Spleen (tissue), 11 donors: ENCODE data around the gene F8A1. TPM values are rescaled to one million over a fixed set of nuclear protein-coding genes. Genes with fewer than 3 reads are reported as not detected.
"Not testable (repeated sequence)": the region's sequence is repeated elsewhere in the genome, so short reads cannot be mapped to it uniquely, and the experiment has no call there.

ENCODE experiments used
- DNase-seq: peaks from one replicate; pipeline ENCODE4 v3.0.0-alpha.2; 2020
- H3K27ac ChIP-seq, 8 donors: fragments of 200-600 bp; sonication (generic) in 7 of 8; 1 replicate in 4 of 8; 2 replicates in 4 of 8; pipeline versions ENCODE4 v1.5.0 to v1.8.0; 2016 to 2021; ENCODE audit warnings: inconsistent platforms in 4 of 8, mild to moderate bottlenecking in 4 of 8, moderate library complexity in 1 of 8
- H3K27me3 ChIP-seq, 7 donors: fragments of 200-600 bp; sonication (generic) in 6 of 7; replicated peaks in 1 of 7; 1 replicate in 4 of 7; 2 replicates in 3 of 7; pipeline versions ENCODE4 v1.5.0 to v1.8.0; 2016 to 2021; ENCODE audit warnings: inconsistent platforms in 3 of 7, mild to moderate bottlenecking in 1 of 7
- H3K36me3 ChIP-seq, 6 donors: fragments of 200-600 bp; sonication (generic) in 5 of 6; 1 replicate in 4 of 6; 2 replicates in 2 of 6; pipeline versions ENCODE4 v1.5.0 to v1.8.0; 2016 to 2021; ENCODE audit warnings: inconsistent platforms in 2 of 6
- H3K4me1 ChIP-seq, 6 donors: fragments of 200-600 bp; sonication (generic) in 5 of 6; 1 replicate in 3 of 6; 2 replicates in 3 of 6; pipeline versions ENCODE4 v1.5.0 to v1.8.0; 2016 to 2021; ENCODE audit warnings: inconsistent platforms in 3 of 6
- H3K4me3 ChIP-seq, 8 donors: fragments of 200-600 bp; sonication (generic) in 7 of 8; 1 replicate in 4 of 8; 2 replicates in 4 of 8; pipeline versions ENCODE4 v1.5.0 to v1.8.0; 2016 to 2021; ENCODE audit warnings: inconsistent platforms in 4 of 8, mild to moderate bottlenecking in 4 of 8, moderate library complexity in 2 of 8
- H3K9me3 ChIP-seq, 8 donors: fragments of 200-600 bp; sonication (generic) in 7 of 8; 1 replicate in 4 of 8; 2 replicates in 4 of 8; pipeline versions ENCODE4 v1.5.0 to v1.8.0; 2016 to 2021; ENCODE audit warnings: inconsistent platforms in 4 of 8
- POLR2A ChIP-seq, 3 donors: fragments of 450-650 bp; IDR thresholded peaks; one replicate each; pipeline ENCODE4 v1.5.1; 2017; ENCODE audit warnings: antibody characterized with exemption in 3 of 3, mild to moderate bottlenecking in 1 of 3
- POLR2AphosphoS5 ChIP-seq, 3 donors: sonication (generic); formaldehyde crosslinking; IDR thresholded peaks; one replicate each; pipeline ENCODE4 v1.5.1; 2017; ENCODE audit warnings: antibody characterized with exemption in 3 of 3
- WGBS, 5 donors: extraction: QIAGEN DNeasy Blood & Tissue Kit in 3 of 5; methylation state at CpG; one replicate each; pipeline versions ENCODE4 v1.1.5 to v1.1.7; 2013 to 2018; 5-methylcytosine and 5-hydroxymethylcytosine counted together
- intact Hi-C: fragments of 100-400 bp; cut with DNase I; formaldehyde crosslinking; loops from one replicate; pipeline ENCODE4 v1.15.0; 2023; ENCODE audit warnings: low total_unique reads
- polyA plus RNA-seq, 3 donors: library from polyadenylated mRNA; stranded (reverse); fragments of 200-250 nt; gene quantifications; one replicate each; pipeline ENCODE4 v1.2.1, GENCODE V29; 2013
- total RNA-seq, 7 donors: library from RNA; depleted of rRNA in 3 of 7; stranded (reverse); fragments of >200 nt in 3 of 7; fragmentation: NEBNext Ultra II Directional in 4 of 7; extraction: Animal tissue kit (Norgen Biotek cat#: 25700) in 4 of 7; gene quantifications; one replicate each; pipeline versions ENCODE4 v1.1.0 to v1.2.1, GENCODE V29; 2016 to 2021
- TF ChIP-seq, protein P1 (sequence below), 11 experiments: fragments of 200-600 bp in 7 of 11; fragments of 450-650 bp in 4 of 11; sonication (generic) in 4 of 11; IDR thresholded peaks in 8 of 11; conservative IDR thresholded peaks in 3 of 11; 1 replicate in 7 of 11; 2 replicates in 4 of 11; pipeline versions ENCODE4 v1.4.0 to v1.8.0; 2016 to 2021; ENCODE audit warnings: antibody characterized with exemption in 11 of 11, inconsistent platforms in 4 of 11, mild to moderate bottlenecking in 1 of 11
- donor health status: healthy with polysubstance abuse.
- donor health status: DM: no; HTN: no; CAD: no; lungs with moderate emphysema.
- donor health status: DM: no; HTN: no; CAD: no.
- donor health status: Bipolar disorder and iron deficiency.
- donor health status: healthy.
- donor health status: DM: no; HTN: no; CAD: no.
- donor health status: DM: yes; HTN: yes; CAD: no.

The F8A1 gene
- total and polyA plus RNA-seq, 10 donors: 5.6 to 38.0 (median 27.3) TPM

DNA sequence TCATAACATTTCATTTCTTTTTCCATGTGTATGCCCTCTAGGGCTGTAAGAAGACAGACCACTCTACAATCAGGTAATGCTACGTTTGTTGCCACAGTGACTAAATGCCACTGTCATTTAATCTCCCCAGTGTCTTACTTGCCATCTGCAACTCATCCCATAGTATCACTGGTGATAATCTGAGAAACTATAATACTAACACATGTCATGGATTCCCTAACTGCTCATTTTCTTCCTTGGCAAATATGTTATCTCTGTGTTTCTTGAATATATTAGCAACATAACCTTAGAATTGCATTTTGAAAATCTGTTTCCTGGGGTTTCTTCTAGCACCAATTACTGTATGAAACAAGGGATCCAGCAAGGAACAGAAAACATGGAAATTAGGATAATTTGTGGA is 6.1 kb downstream of the F8A1 start:
- no peaks in the 10 kb centered on the region for H3K9me3 ChIP-seq
- peaks cover 0 to 2% (median 0%) of the 10 kb centered on the region in 6 donors for H3K36me3 ChIP-seq
- no peaks in the 10 kb centered on the region for H3K27me3 ChIP-seq
- DNase-seq: no peak
- H3K4me3 ChIP-seq: no peak overlapping the region
- H3K4me1 ChIP-seq: peaks cover 0 to 13% (median 0%) of the 10 kb centered on the region in 6 donors
- no peak overlapping the region for H3K27ac ChIP-seq
- TF ChIP-seq, protein P1, sequence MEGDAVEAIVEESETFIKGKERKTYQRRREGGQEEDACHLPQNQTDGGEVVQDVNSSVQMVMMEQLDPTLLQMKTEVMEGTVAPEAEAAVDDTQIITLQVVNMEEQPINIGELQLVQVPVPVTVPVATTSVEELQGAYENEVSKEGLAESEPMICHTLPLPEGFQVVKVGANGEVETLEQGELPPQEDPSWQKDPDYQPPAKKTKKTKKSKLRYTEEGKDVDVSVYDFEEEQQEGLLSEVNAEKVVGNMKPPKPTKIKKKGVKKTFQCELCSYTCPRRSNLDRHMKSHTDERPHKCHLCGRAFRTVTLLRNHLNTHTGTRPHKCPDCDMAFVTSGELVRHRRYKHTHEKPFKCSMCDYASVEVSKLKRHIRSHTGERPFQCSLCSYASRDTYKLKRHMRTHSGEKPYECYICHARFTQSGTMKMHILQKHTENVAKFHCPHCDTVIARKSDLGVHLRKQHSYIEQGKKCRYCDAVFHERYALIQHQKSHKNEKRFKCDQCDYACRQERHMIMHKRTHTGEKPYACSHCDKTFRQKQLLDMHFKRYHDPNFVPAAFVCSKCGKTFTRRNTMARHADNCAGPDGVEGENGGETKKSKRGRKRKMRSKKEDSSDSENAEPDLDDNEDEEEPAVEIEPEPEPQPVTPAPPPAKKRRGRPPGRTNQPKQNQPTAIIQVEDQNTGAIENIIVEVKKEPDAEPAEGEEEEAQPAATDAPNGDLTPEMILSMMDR (IDR thresholded peaks at IDR 0.05 in 8 of 11, conservative IDR thresholded peaks at IDR 0.05 in 3 of 11): no peak
- TF ChIP-seq POLR2AphosphoS5 (IDR thresholded peaks at IDR 0.05): no peak
- no peak for TF ChIP-seq POLR2A (IDR thresholded peaks at IDR 0.05)
- 53 to 100% (median 83%) methylated on average over 1 of the region's 1 CpG for WGBS, 5 donors
- intact Hi-C loops: no loop called here

DNA sequence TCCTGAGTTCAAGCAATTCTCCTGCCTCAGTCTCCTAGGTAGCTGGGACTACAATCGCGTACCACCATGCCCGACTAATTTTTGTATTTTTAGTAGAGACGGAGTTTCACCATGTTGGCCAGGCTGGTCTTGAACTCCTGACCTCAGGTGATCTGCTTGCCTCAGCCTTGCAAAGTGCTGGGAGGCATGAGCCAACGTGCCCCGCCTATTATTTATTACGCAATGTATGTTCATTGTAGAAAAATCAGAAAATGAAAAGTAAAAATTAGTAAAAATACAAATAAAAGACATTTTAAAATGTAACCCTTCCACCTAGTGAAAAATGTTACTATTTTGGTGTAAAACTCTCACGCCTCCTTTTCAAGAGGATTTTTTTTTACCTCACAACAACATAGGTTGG is 14.2 kb downstream of the F8A1 start:
- DNase-seq: no peak
- Histone ChIP-seq H3K36me3 (no peaks in the 10 kb centered on the region), H3K4me1 (no peaks in the 10 kb centered on the region), H3K27ac (no peak overlapping the region), H3K9me3 (no peaks in the 10 kb centered on the region), H3K4me3 (no peak overlapping the region), H3K27me3 (peaks cover 0 to 7% (median 0%) of the 10 kb centered on the region in 7 donors)
- WGBS, 5 donors: 80 to 98% (median 93%) methylated on average over 8 of the region's 8 CpGs
- TF ChIP-seq POLR2A (IDR thresholded peaks at IDR 0.05): no peak
- TF ChIP-seq, protein P1 (IDR thresholded peaks at IDR 0.05 in 8 of 11, conservative IDR thresholded peaks at IDR 0.05 in 3 of 11): no peak
- TF ChIP-seq POLR2AphosphoS5 (IDR thresholded peaks at IDR 0.05): no peak
- intact Hi-C loops: no loop called here

DNA sequence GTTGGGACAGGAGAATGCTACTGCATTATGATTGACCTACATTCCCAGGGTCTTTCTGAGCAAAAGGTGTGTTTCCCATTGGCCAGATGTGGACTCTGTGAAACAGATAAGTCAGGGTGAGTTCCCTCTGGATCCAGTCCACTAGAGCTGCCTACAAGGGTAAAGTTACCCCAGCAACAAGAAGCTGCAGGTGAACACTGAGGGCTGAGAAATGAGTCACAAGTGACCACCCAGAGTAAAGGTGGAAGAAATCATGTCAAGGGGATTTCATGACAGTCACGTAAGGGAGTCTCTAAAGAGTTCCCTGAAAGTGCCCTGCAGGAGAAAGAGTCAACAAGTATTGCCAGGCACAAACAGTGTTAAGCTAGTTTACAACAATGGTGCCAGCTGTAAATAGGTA is 16.3 kb downstream of the F8A1 start:
- intact Hi-C loops: no loop called here
- H3K9me3 ChIP-seq: no peaks in the 10 kb centered on the region

DNA sequence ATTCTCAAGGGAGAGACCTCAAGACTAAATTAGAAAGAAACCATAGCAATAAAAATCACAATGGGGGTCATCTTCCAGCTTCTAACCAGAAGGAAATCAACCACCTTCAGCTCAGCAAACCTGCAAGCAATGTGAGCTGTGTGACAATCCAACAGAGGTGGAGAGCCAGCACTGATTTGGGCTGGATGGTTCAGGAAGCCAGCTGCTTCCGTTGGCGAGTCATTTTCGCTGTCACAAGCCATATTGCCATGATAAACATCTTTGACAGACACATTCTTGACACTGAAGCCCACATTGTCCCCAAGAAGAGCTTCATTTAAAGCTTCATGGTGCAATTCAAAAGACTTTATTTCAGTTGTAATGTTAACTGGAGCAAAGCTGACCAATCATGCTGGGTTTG is 22.7 kb downstream of the F8A1 start:
- TF ChIP-seq POLR2A (IDR thresholded peaks at IDR 0.05): no peak
- TF ChIP-seq, protein P1 (IDR thresholded peaks at IDR 0.05 in 8 of 11, conservative IDR thresholded peaks at IDR 0.05 in 3 of 11): no peak
- no peak for TF ChIP-seq POLR2AphosphoS5 (IDR thresholded peaks at IDR 0.05)
- Histone ChIP-seq H3K36me3 (no peaks in the 10 kb centered on the region), H3K4me1 (no peaks in the 10 kb centered on the region), H3K9me3 (peaks cover 0 to 15% (median 0%) of the 10 kb centered on the region in 8 donors), H3K4me3 (no peak overlapping the region), H3K27me3 (no peaks in the 10 kb centered on the region), H3K27ac (no peak overlapping the region)
- intact Hi-C loops: no loop called here
- WGBS, 5 donors: 50 to 83% (median 62%) methylated on average over 2 to 3 of the region's 3 CpGs
- DNase-seq: no peak

More for the DNA sequence above, 16.3 kb downstream of the F8A1 start:
- 42 to 80% (median 74%) methylated on average over 1 of the region's 1 CpG for WGBS, 5 donors
- no peak for DNase-seq
- Histone ChIP-seq H3K4me1 (no peaks in the 10 kb centered on the region), H3K4me3 (no peak overlapping the region), H3K36me3 (no peaks in the 10 kb centered on the region), H3K27ac (no peak overlapping the region), H3K27me3 (peaks cover 0 to 7% (median 0%) of the 10 kb centered on the region in 7 donors)
- TF ChIP-seq POLR2A (IDR thresholded peaks at IDR 0.05) (no peak), POLR2AphosphoS5 (IDR thresholded peaks at IDR 0.05) (no peak)
- TF ChIP-seq, protein P1 (IDR thresholded peaks at IDR 0.05 in 8 of 11, conservative IDR thresholded peaks at IDR 0.05 in 3 of 11): no peak

DNA sequence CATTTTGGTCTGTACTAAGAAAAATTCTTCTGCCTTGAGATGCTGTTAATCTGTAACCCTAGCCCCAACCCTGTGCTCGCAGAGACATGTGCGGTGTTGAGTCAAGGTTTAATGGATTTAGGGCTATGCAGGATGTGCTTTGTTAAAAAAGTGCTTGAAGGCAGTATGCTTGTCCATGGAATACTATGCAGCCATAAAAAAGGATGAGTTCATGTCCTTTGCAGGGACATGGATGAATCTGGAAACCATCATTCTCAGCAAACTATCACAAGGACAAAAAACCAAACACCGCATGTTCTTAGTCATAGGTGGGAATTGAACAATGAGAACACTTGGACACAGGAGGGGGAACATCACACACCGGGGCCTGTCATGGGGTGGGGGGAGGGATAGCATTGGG is 23.9 kb downstream of the F8A1 start:
- H3K27ac ChIP-seq, H3K4me1 ChIP-seq, H3K4me3 ChIP-seq, DNase-seq, H3K36me3 ChIP-seq, H3K27me3 ChIP-seq, intact Hi-C loops: not testable (repeated sequence)
- WGBS, 5 donors: 78 to 96% (median 95%) methylated on average over 4 of the region's 4 CpGs
- H3K9me3 ChIP-seq: peaks cover 0 to 19% (median 0%) of the 10 kb centered on the region in 8 donors

DNA sequence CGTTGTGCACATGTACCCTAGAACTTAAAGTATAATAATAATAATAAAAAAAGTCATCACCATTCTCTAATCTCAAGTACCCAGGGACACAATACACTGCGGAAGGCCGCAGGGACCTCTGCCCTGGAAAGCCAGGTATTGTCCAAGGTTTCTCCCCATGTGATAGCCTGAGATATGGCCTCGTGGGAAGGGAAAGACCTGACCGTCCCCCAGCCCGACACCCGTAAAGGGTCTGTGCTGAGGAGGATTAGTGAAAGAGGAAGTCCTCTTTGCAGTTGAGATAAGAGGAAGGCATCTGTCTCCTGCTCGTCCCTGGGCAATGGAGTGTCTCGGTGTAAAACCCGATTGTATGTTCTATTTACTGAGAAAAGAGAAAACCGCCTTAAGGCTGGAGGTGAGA is 24.4 kb downstream of the F8A1 start:
- not testable (repeated sequence) for H3K4me1 ChIP-seq

More for the DNA sequence above, 24.4 kb downstream of the F8A1 start:
- H3K36me3 ChIP-seq, intact Hi-C loops, DNase-seq, H3K27me3 ChIP-seq, H3K27ac ChIP-seq, H3K4me3 ChIP-seq: not testable (repeated sequence)
- H3K9me3 ChIP-seq: peaks cover 0 to 19% (median 0%) of the 10 kb centered on the region in 8 donors
- WGBS, 5 donors: 64 to 77% (median 67%) methylated on average over 7 to 11 of the region's 11 CpGs
